ENCODE data around the gene ASB18.

The ASB18 gene

DNA sequence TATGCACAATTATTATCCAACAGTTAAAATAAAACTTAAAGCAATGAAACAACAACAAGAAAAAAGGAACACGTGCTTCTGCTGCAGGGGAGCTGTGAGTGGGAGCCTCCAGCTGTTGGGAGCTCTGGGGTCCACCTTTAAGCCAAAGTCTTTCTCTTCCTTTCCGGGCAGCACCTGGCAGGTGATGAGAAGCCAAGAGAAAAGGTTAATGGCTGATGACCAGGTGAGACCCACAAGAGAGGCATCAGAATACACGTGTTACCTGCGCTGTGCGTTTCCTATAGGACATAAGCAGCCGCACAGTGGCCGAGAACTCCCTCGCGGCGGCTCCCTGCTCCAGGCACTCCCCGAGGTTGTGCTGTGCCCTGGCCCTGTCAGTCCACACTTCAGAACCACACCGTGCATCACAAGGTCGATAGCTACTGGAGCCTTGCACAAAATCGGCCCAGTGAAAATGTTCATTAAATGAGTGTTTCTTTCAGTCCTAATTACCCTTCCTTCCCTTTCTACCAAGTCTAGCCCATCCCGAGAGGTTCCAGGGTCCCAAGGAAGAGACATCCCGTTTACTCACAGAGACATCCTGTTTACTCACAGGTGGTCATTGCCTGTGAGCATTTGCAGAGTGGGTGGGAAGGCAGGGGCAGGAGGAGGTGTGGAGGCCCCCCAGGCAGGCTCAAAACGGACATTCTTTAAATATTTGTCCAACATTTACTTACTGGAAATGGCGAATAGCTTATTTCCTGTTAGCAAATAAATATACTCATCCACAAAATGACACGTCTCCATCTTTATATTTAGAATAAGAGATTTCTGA is 44.9 kb upstream of the ASB18 start:
- Histone ChIP-seq H3K9me2 (replicated peaks; ENCODE audit: low read depth, low read length) (no peaks in the 10 kb centered on the region), H3K36me3 (ENCODE audit: insufficient read depth, low read length) (no peaks in the 10 kb centered on the region), H3K9ac (ENCODE audit: low read depth, low read length, poor library complexity, severe bottlenecking) (no peak overlapping the region), H3K4me3 (ENCODE audit: low read length, poor library complexity, severe bottlenecking) (no peak overlapping the region), H3K4me1 (ENCODE audit: insufficient read depth, low read length, poor library complexity, severe bottlenecking) (no peaks in the 10 kb centered on the region), H4K20me1 (ENCODE audit: insufficient read depth, low read length, poor library complexity, severe bottlenecking) (no peaks in the 10 kb centered on the region), H3K79me2 (ENCODE audit: insufficient read depth, low read length) (no peaks in the 10 kb centered on the region), H3K4me2 (ENCODE audit: low read depth, low read length, poor library complexity, severe bottlenecking) (no peak overlapping the region), H2AFZ (ENCODE audit: low read length) (no peak overlapping the region), H3K9me3 (ENCODE audit: insufficient read depth, low read depth, low read length) (0 out of 2 replicates have a peak, but pooled peaks cover 3% of the 10 kb centered on the region), H3F3A (ENCODE audit: low read depth) (no peaks in the 10 kb centered on the region), H3K27me3 (ENCODE audit: insufficient read depth, low read length, poor library complexity, severe bottlenecking) (no peaks in the 10 kb centered on the region)
- TF ChIP-seq EZH2phosphoT487 (IDR thresholded peaks at IDR 0.05; ENCODE audit: borderline replicate concordance): no peak
- TF ChIP-seq, protein P1, sequence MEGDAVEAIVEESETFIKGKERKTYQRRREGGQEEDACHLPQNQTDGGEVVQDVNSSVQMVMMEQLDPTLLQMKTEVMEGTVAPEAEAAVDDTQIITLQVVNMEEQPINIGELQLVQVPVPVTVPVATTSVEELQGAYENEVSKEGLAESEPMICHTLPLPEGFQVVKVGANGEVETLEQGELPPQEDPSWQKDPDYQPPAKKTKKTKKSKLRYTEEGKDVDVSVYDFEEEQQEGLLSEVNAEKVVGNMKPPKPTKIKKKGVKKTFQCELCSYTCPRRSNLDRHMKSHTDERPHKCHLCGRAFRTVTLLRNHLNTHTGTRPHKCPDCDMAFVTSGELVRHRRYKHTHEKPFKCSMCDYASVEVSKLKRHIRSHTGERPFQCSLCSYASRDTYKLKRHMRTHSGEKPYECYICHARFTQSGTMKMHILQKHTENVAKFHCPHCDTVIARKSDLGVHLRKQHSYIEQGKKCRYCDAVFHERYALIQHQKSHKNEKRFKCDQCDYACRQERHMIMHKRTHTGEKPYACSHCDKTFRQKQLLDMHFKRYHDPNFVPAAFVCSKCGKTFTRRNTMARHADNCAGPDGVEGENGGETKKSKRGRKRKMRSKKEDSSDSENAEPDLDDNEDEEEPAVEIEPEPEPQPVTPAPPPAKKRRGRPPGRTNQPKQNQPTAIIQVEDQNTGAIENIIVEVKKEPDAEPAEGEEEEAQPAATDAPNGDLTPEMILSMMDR (conservative IDR thresholded peaks at IDR 0.05; ENCODE audit: low read length): no peak

DNA sequence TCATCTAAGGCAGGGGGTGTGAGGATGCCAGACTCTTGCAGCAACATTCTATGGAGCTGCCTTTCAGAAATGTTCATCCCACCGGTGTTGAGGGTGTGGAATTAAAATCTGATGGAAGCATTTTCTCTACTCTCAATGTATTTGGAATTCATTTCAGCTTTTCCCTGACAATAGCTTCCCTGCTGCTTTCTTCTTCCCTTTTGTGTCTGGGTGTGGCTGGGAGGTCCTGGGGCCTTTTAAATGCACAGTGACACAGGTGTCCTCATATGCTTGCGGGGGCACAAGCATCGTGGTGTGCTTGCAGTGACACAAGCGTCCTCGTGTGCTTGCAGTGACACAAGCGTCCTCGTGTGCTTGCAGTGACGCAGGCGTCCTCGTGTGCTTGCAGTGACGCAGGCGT is 43.4 kb upstream of the ASB18 start:
- Histone ChIP-seq H3K27me3 (ENCODE audit: insufficient read depth, low read length, poor library complexity, severe bottlenecking) (no peaks in the 10 kb centered on the region), H2AFZ (ENCODE audit: low read length) (no peak overlapping the region), H3K4me2 (ENCODE audit: low read depth, low read length, poor library complexity, severe bottlenecking) (no peak overlapping the region), H3K9ac (ENCODE audit: low read depth, low read length, poor library complexity, severe bottlenecking) (no peak overlapping the region), H3K36me3 (ENCODE audit: insufficient read depth, low read length) (no peaks in the 10 kb centered on the region), H3F3A (ENCODE audit: low read depth) (no peaks in the 10 kb centered on the region), H3K9me3 (ENCODE audit: insufficient read depth, low read depth, low read length) (no peaks in the 10 kb centered on the region), H3K79me2 (ENCODE audit: insufficient read depth, low read length) (no peaks in the 10 kb centered on the region), H3K4me1 (ENCODE audit: insufficient read depth, low read length, poor library complexity, severe bottlenecking) (no peaks in the 10 kb centered on the region), H3K9me2 (replicated peaks; ENCODE audit: low read depth, low read length) (no peaks in the 10 kb centered on the region), H4K20me1 (ENCODE audit: insufficient read depth, low read length, poor library complexity, severe bottlenecking) (no peaks in the 10 kb centered on the region), H3K4me3 (ENCODE audit: low read length, poor library complexity, severe bottlenecking) (no peak overlapping the region)
- TF ChIP-seq, protein P1 (conservative IDR thresholded peaks at IDR 0.05; ENCODE audit: low read length): no peak
- no peak for TF ChIP-seq EZH2phosphoT487 (IDR thresholded peaks at IDR 0.05; ENCODE audit: borderline replicate concordance)

DNA sequence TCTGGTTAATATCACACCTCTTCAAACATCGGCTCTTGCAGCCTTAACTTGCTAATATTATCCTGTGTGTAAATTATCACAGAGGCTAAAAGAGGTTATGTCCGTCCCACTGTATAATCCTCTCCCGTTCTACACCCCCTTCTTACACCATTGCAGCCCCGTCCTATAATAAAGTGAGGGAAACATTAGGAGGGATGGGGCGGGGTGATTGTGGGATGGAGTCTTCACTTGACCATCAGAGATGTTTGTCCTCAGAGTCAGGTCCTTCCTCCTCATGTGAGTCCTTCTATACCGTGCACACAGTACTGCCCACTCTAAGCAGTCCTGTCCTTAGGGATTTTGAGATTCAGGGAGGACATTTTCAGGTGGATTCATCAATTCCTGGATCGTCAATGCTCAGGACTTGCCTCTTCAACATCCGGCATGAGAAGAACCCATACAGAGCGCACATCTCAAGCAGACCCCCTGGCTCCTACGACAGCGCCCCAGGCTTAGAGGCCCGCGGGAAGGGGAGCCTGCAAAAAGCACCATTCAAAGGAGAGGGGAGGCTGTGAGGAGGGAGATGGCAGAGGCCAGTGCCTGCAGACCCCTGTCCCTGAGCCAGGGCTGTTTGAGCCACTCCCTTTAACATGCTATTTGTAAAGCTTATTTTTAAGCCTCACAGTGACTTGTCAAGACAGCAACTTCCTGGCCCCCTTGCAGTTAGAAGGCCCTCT is 42.8 kb upstream of the ASB18 start:
- Histone ChIP-seq H3K9ac (ENCODE audit: low read depth, low read length, poor library complexity, severe bottlenecking) (no peak overlapping the region), H3K36me3 (ENCODE audit: insufficient read depth, low read length) (no peaks in the 10 kb centered on the region), H3K27me3 (ENCODE audit: insufficient read depth, low read length, poor library complexity, severe bottlenecking) (no peaks in the 10 kb centered on the region), H3F3A (ENCODE audit: low read depth) (no peaks in the 10 kb centered on the region), H3K4me1 (ENCODE audit: insufficient read depth, low read length, poor library complexity, severe bottlenecking) (no peaks in the 10 kb centered on the region), H4K20me1 (ENCODE audit: insufficient read depth, low read length, poor library complexity, severe bottlenecking) (no peaks in the 10 kb centered on the region), H3K4me3 (ENCODE audit: low read length, poor library complexity, severe bottlenecking) (no peak overlapping the region), H3K4me2 (ENCODE audit: low read depth, low read length, poor library complexity, severe bottlenecking) (no peak overlapping the region), H3K9me2 (replicated peaks; ENCODE audit: low read depth, low read length) (no peaks in the 10 kb centered on the region), H3K79me2 (ENCODE audit: insufficient read depth, low read length) (no peaks in the 10 kb centered on the region), H2AFZ (ENCODE audit: low read length) (no peak overlapping the region), H3K9me3 (ENCODE audit: insufficient read depth, low read depth, low read length) (no peaks in the 10 kb centered on the region)
- TF ChIP-seq, protein P1 (conservative IDR thresholded peaks at IDR 0.05; ENCODE audit: low read length): no peak
- TF ChIP-seq EZH2phosphoT487 (IDR thresholded peaks at IDR 0.05; ENCODE audit: borderline replicate concordance): no peak

All from Loucy (cell line).